Activated naive CD4-positive, alpha-beta T cell treated with Interleukin-2 at 50 U/mL for 16 hours (primary cell): Measurements from ENCODE around the gene FSTL1.

Experiments used
- DNase-seq: peaks from one replicate; pipeline ENCODE4 v3.0.0-alpha.2; 2020

Gene FSTL1

GRCh38 chr3:120438216-120438615 lies 12.6 kb downstream of the FSTL1 start:
- DNase-seq: no peak

- no peak for DNase-seq
Measured at GRCh38 chr3:120437559-120437958, 13.2 kb downstream of the FSTL1 start.

- no peak for DNase-seq
Measured at GRCh38 chr3:120436523-120437050, 14.2 kb downstream of the FSTL1 start.

GRCh38 chr3:120435621-120436020 lies 15.2 kb downstream of the FSTL1 start:
- DNase-seq: no peak

GRCh38 chr3:120433662-120434331 lies 17.0 kb downstream of the FSTL1 start:
- no peak for DNase-seq

GRCh38 chr3:120432150-120432860 lies 18.5 kb downstream of the FSTL1 start:
- no peak for DNase-seq

GRCh38 chr3:120429921-120430361 lies 20.9 kb downstream of the FSTL1 start:
- DNase-seq: no peak

- no peak for DNase-seq
Measured at GRCh38 chr3:120428924-120429323, 21.9 kb downstream of the FSTL1 start.

GRCh38 chr3:120427201-120427600 lies 23.6 kb downstream of the FSTL1 start:
- DNase-seq: no peak

- DNase-seq: no peak
Measured at GRCh38 chr3:120425572-120426250, 25.1 kb downstream of the FSTL1 start.

GRCh38 chr3:120424976-120425570 lies 25.7 kb downstream of the FSTL1 start:
- no peak for DNase-seq

GRCh38 chr3:120424506-120424905 lies 26.3 kb downstream of the FSTL1 start:
- DNase-seq: no peak

- no peak for DNase-seq
Measured at GRCh38 chr3:120423432-120423831, 27.4 kb downstream of the FSTL1 start.

- no peak for DNase-seq
Measured at GRCh38 chr3:120421926-120422325, 28.9 kb downstream of the FSTL1 start.

- DNase-seq: no peak
Measured at GRCh38 chr3:120420928-120421551, 29.8 kb downstream of the FSTL1 start.

GRCh38 chr3:120420360-120420759 lies 30.4 kb downstream of the FSTL1 start:
- DNase-seq: no peak

- no peak for DNase-seq
Measured at GRCh38 chr3:120419797-120420196, 31.0 kb downstream of the FSTL1 start.

- DNase-seq: no peak
Measured at GRCh38 chr3:120418866-120419490, 31.8 kb downstream of the FSTL1 start.

- no peak for DNase-seq
Measured at GRCh38 chr3:120418446-120418845, 32.3 kb downstream of the FSTL1 start.

- peak; percentile 88 for DNase-seq
Measured at GRCh38 chr3:120417272-120417911, 33.4 kb downstream of the FSTL1 start.

- DNase-seq: no peak
Measured at GRCh38 chr3:120416868-120417267, 33.9 kb downstream of the FSTL1 start.

- DNase-seq: no peak
Measured at GRCh38 chr3:120415756-120416155, 35.0 kb downstream of the FSTL1 start.
